Spleen (tissue), 7 donors: ENCODE data around the gene AGAP5.
"Not testable (repeated sequence)": the region's sequence is repeated elsewhere in the genome, so short reads cannot be mapped to it uniquely, and the experiment has no call there.

Source experiments
- POLR2A ChIP-seq, 3 donors: fragments of 450-650 bp; IDR thresholded peaks; one replicate each; pipeline ENCODE4 v1.5.1; 2017; ENCODE audit warnings: antibody characterized with exemption in 3 of 3, mild to moderate bottlenecking in 1 of 3
- POLR2AphosphoS5 ChIP-seq, 3 donors: sonication (generic); formaldehyde crosslinking; IDR thresholded peaks; one replicate each; pipeline ENCODE4 v1.5.1; 2017; ENCODE audit warnings: antibody characterized with exemption in 3 of 3
- TF ChIP-seq, protein P1 (sequence below), 11 experiments: fragments of 200-600 bp in 7 of 11; fragments of 450-650 bp in 4 of 11; sonication (generic) in 4 of 11; IDR thresholded peaks in 8 of 11; conservative IDR thresholded peaks in 3 of 11; 1 replicate in 7 of 11; 2 replicates in 4 of 11; pipeline versions ENCODE4 v1.4.0 to v1.8.0; 2016 to 2021; ENCODE audit warnings: antibody characterized with exemption in 11 of 11, inconsistent platforms in 4 of 11, mild to moderate bottlenecking in 1 of 11
- donor health status: DM: no; HTN: no; CAD: no; lungs with moderate emphysema.
- donor health status: DM: no; HTN: no; CAD: no.
- donor health status: DM: no; HTN: no; CAD: no.

DNA sequence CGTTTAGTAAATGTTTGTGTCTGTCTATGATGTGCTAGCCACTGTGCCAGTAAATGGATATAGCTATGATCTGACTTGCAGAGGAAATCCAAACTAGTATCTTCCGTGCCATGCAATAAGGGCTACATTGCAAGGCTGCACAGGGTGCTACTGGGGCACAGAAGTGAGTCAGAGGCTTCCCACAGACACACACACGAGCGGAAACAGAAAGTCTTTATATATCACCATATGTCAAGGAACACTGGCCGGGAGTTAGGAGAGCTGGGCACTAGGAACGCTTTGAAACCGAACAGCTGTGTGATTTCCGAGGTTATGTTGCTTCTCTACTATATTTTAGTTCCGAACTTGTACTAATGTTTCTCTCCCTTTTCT is 31.9 kb upstream of the AGAP5 start:
- TF ChIP-seq, protein P1, sequence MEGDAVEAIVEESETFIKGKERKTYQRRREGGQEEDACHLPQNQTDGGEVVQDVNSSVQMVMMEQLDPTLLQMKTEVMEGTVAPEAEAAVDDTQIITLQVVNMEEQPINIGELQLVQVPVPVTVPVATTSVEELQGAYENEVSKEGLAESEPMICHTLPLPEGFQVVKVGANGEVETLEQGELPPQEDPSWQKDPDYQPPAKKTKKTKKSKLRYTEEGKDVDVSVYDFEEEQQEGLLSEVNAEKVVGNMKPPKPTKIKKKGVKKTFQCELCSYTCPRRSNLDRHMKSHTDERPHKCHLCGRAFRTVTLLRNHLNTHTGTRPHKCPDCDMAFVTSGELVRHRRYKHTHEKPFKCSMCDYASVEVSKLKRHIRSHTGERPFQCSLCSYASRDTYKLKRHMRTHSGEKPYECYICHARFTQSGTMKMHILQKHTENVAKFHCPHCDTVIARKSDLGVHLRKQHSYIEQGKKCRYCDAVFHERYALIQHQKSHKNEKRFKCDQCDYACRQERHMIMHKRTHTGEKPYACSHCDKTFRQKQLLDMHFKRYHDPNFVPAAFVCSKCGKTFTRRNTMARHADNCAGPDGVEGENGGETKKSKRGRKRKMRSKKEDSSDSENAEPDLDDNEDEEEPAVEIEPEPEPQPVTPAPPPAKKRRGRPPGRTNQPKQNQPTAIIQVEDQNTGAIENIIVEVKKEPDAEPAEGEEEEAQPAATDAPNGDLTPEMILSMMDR (IDR thresholded peaks at IDR 0.05 in 8 of 11, conservative IDR thresholded peaks at IDR 0.05 in 3 of 11) = not testable (repeated sequence)
- TF ChIP-seq POLR2A, POLR2AphosphoS5 (IDR thresholded peaks at IDR 0.05): not testable (repeated sequence)
